Activated CD4-positive, alpha-beta T cell treated with anti-CD3 and anti-CD28 coated beads, Interleukin-2, amount 50 U/mL, for 24 hours (primary cell): Measurements from ENCODE around the gene UBAP2.

ENCODE experiments used
- DNase-seq, 2 donors: peaks; one replicate each; pipeline ENCODE4 v3.0.0-alpha.2; 2020; ENCODE audit warnings: low read depth in 1 of 2, low spot score in 1 of 2

The UBAP2 gene

DNA sequence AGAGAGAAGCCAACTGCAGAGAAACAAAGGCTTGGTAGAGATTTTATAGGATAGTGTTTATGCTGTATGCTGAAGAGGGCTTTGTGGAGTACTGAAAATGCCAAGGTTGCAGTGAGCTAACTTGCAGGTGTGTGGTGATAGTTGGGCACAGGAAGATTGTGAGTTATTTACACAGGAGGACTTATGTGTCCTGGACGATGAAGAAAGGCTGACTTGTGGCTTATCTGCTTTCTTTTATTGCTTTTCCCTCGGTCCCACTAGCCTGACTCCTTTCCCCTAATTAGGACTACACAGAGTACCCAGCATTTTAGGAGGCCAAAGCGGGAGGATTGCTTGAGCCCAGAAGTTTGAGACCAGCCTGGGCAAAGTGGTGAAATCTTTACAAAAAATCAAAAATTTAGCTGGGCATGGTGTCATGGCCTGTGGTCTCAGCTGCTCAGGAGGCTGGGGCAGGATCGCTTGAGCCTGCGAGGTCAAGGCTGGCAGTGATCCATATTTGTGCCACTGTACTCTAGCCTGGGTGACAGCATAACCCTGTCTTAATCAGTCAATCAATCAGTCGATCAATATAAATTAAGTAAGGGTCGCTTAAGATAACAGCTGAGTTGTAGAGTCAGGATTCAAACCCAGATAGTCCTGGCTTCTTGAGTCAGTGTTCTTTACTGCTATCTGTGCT, 169.9 kb downstream of the UBAP2 start:
- DNase-seq, result no peak

DNA sequence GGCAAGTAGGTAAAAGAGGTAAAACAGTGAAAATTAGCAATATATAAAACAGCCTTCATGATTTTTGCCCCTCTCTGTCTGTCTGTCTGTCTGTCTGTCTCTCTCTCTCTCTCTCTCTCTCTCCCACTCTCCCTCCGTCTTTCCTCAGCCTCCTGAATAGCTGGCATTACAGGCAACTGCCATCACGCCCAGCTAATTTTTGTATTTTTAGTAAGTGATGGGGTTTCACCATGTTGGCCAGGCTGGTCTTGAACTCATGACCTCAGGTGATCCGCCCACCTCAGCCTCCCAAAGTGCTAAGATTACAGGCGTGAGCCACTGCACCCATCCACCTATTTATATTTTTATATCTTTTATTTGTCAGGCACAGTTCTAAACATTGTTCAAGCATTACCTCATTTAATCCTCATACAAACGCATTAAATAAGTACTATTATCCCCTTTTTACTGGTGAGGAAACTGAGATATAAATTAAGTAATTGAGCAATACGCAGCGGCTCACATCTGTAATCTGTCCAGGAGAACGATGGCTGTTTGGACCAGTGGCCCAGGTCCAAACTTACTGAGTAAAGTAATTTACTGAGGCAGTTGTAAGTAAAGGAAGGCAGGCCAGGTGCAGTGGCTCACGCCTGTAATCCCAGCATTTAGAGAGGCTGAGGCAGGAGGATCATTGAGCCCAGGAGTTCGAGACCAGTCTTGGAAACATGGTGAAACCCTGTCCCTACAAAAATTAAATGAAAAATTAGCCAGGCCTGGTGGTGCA, 170.8 kb downstream of the UBAP2 start:
- DNase-seq, result no peak
